ENCODE measurements around the gene HIGD1B. TPM values are rescaled to one million over a fixed set of nuclear protein-coding genes. Genes with fewer than 3 reads are reported as not detected.

HIGD1B gene
- total and polyA plus RNA-seq, 2 donors (not counting 1 experiment from before 2014, with no cell fraction given) = 0.34 TPM; not detected in 1

GRCh38 chr17:44899074-44899782 is 51.5 kb downstream of the HIGD1B start, which contains the start of gene EFTUD2:
Gene EFTUD2 (minus strand): TSS chr17:44899445. CDS start chr17:44894521, 4,924 bp downstream.
- TF ChIP-seq CTCF (conservative IDR thresholded peaks at IDR 0.05 in 1 of 2, IDR thresholded peaks at IDR 0.05 in 1 of 2; ENCODE audit: low read depth in 1 of 2, low read length in 2 of 2) = no peak
- DNase-seq (ENCODE audit: low read depth in 2 of 2) = peak; percentile 85 to 93
- Histone ChIP-seq H3K27ac (ENCODE audit: insufficient read depth, low read length) (peak within 1 kb of the TSS; percentile 99), H3K36me3 (ENCODE audit: control insufficient read depth, insufficient read depth, low read length) (no peaks in the 10 kb centered on the region), H3K79me2 (ENCODE audit: control insufficient read depth, insufficient read depth, low read length) (peaks cover 33% of the 10 kb centered on the region), H3K9ac (ENCODE audit: insufficient read depth, low read length) (peak within 1 kb of the TSS; percentile 99), H3K4me1 (ENCODE audit: control insufficient read depth, extremely low read depth, insufficient read depth, low read length) (peaks cover 17% of the 10 kb centered on the region), H3K9me3 (ENCODE audit: control insufficient read depth, insufficient read depth, low read depth, low read length) (no peaks in the 10 kb centered on the region), H2AFZ (ENCODE audit: low read length) (peak within 1 kb of the TSS; percentile 50), H3K4me3 (replicated peaks in 1 of 4; ENCODE audit: control extremely low read depth in 1 of 4, insufficient read depth in 1 of 4, low read depth in 3 of 4, low read length in 4 of 4) (peak within 1 kb of the TSS; percentile 52 to 99 (median 88)), H3K4me2 (ENCODE audit: extremely low read depth, insufficient read depth, low read length) (peak within 1 kb of the TSS; percentile 97), H4K20me1 (ENCODE audit: control insufficient read depth, extremely low read depth, insufficient read depth, low read length) (no peaks in the 10 kb centered on the region), H3K27me3 (ENCODE audit: control insufficient read depth, insufficient read depth, low read length) (no peaks in the 10 kb centered on the region)

Other genes starting within 250 kb of the HIGD1B start
- gene MEIOC, start 191.4 kb upstream of the HIGD1B start, total RNA-seq = under 0.01 TPM in 1 of 2 replicates, not detected in the other
- gene MEIOC, start 191.4 kb upstream of the HIGD1B start, polyA plus RNA-seq = 0.07 and 0.08 TPM in 2 replicates
- gene CCDC43, start 158.1 kb upstream of the HIGD1B start, total RNA-seq = 34.7 and 35.2 TPM in 2 replicates
- gene CCDC43, start 158.1 kb upstream of the HIGD1B start, polyA plus RNA-seq = 23.9 and 27.9 TPM in 2 replicates
- 1.5 and 3.3 TPM in 2 replicates for gene DBF4B, start 139.2 kb upstream of the HIGD1B start, total RNA-seq
- 2.2 and 6.7 TPM in 2 replicates for gene DBF4B, start 139.2 kb upstream of the HIGD1B start, polyA plus RNA-seq
- gene ADAM11, start 88.9 kb upstream of the HIGD1B start, total RNA-seq = 0.51 and 0.66 TPM in 2 replicates
- 0.18 and 0.52 TPM in 2 replicates for gene ADAM11, start 88.9 kb upstream of the HIGD1B start, polyA plus RNA-seq
- 19.3 and 33.9 TPM in 2 replicates for gene GJC1, start 17.6 kb upstream of the HIGD1B start, total RNA-seq
- 33.6 and 97.3 TPM in 2 replicates for gene GJC1, start 17.6 kb upstream of the HIGD1B start, polyA plus RNA-seq
- gene EFTUD2, start 51.6 kb downstream of the HIGD1B start, total RNA-seq = 74.0 and 88.0 TPM in 2 replicates
- gene EFTUD2, start 51.6 kb downstream of the HIGD1B start, polyA plus RNA-seq = 154 and 201 TPM in 2 replicates
- gene GFAP, start 67.6 kb downstream of the HIGD1B start, total RNA-seq = 0.26 and 1.3 TPM in 2 replicates
- 0.31 and 0.32 TPM in 2 replicates for gene GFAP, start 67.6 kb downstream of the HIGD1B start, polyA plus RNA-seq
- under 0.01 and 0.99 TPM in 2 replicates for gene KIF18B, start 99.9 kb downstream of the HIGD1B start, total RNA-seq
- gene KIF18B, start 99.9 kb downstream of the HIGD1B start, polyA plus RNA-seq = 2.5 and 13.5 TPM in 2 replicates
- 1.3 and 1.8 TPM in 2 replicates for gene C1QL1, start 120.4 kb downstream of the HIGD1B start, total RNA-seq
- gene C1QL1, start 120.4 kb downstream of the HIGD1B start, polyA plus RNA-seq = 0.53 and 1.0 TPM in 2 replicates
- gene DCAKD, start 203.7 kb downstream of the HIGD1B start, total RNA-seq = 39.8 and 41.5 TPM in 2 replicates
- gene DCAKD, start 203.7 kb downstream of the HIGD1B start, polyA plus RNA-seq = 21.8 TPM in 2 replicates
- gene NMT1, start 213.4 kb downstream of the HIGD1B start, total RNA-seq = 73.2 and 124 TPM in 2 replicates
- gene NMT1, start 213.4 kb downstream of the HIGD1B start, polyA plus RNA-seq = 46.2 and 57.1 TPM in 2 replicates

All from fibroblast of lung (primary cell).